ENCODE results near the gene DOC2A. TPM values are rescaled to one million over a fixed set of nuclear protein-coding genes. Genes with fewer than 3 reads are reported as not detected.

The DOC2A gene
- total RNA-seq, 2 donors from 2014 or later: 0.16 TPM; not detected in 1

DNA sequence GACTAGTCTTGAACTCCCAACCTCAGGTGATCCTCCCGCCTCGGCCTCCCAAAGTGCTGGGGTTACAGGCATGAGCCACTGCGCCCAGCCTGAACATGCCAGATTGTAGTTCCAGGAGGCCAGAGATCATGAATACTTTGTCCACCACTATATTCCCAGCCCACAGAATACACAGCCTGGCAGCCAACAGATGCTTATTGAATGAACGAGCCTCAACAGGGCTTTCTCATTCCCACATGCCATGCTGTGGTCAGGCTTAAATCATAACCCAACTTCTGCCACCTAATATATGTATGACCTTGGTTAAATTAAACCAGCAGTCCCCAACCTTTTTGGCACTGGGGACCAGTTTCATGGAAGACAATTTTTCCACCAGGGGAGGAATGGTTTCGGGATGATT, 52.1 kb downstream of the DOC2A start:
- Mint-ChIP-seq H3K4me3 (no peak overlapping the region), H3K27me3 (no peaks in the 10 kb centered on the region), H3K4me1 (peaks cover 14% of the 10 kb centered on the region), H3K27ac (no peak overlapping the region), H3K36me3 (ENCODE audit: low read depth) (no peaks in the 10 kb centered on the region)
- H3K9me3 ChIP-seq (ENCODE audit: control insufficient read depth, low read length, poor library complexity, severe bottlenecking): no peaks in the 10 kb centered on the region
- DNase-seq: no peak
- ATAC-seq: no peak

Other genes starting within 250 kb of the DOC2A start
- not detected for gene ZG16, start 232.8 kb downstream of the DOC2A start, total RNA-seq
- 10 to 100 TPM; 74.3 to 89.0 TPM for gene KIF22, start 220.3 kb downstream of the DOC2A start, total RNA-seq
- gene MAZ, start 204.5 kb downstream of the DOC2A start, total RNA-seq: 100 to 1,000 TPM; 242 to 254 TPM
- 1 to 10 TPM; 2.0 to 3.4 TPM for gene PRRT2, start 198.8 kb downstream of the DOC2A start, total RNA-seq
- gene PAGR1, start 194.9 kb downstream of the DOC2A start, total RNA-seq: 10 to 100 TPM; 15.2 to 16.3 TPM
- 100 to 1,000 TPM; 141 to 154 TPM for gene MVP, start 190.6 kb downstream of the DOC2A start, total RNA-seq
- gene CDIPT, start 147.8 kb downstream of the DOC2A start, total RNA-seq: 10 to 100 TPM; 39.6 TPM
- gene SEZ6L2, start 111.5 kb downstream of the DOC2A start, total RNA-seq: not detected
- gene ASPHD1, start 110.5 kb downstream of the DOC2A start, total RNA-seq: not detected
- 10 to 100 TPM; 44.1 to 48.4 TPM for gene KCTD13, start 84.8 kb downstream of the DOC2A start, total RNA-seq
- 10 to 100 TPM; 68.8 to 80.3 TPM for gene TMEM219, start 48.9 kb downstream of the DOC2A start, total RNA-seq
- gene TAOK2, start 37.2 kb downstream of the DOC2A start, total RNA-seq: 10 to 100 TPM; 21.0 to 22.9 TPM
- 10 to 100 TPM; 11.3 to 11.5 TPM for gene HIRIP3, start 15.4 kb downstream of the DOC2A start, total RNA-seq
- gene INO80E, start 14.8 kb downstream of the DOC2A start, total RNA-seq: 10 to 100 TPM; 72.4 to 76.7 TPM
- gene C16orf92, start 12.2 kb upstream of the DOC2A start, total RNA-seq: not detected
- not detected for gene TLCD3B, start 20.2 kb upstream of the DOC2A start, total RNA-seq
- 100 to 1,000 TPM; 421 to 426 TPM for gene ALDOA, start 54.7 kb upstream of the DOC2A start, total RNA-seq
- 10 to 100 TPM; 80.8 to 89.3 TPM for gene PPP4C, start 65.0 kb upstream of the DOC2A start, total RNA-seq
- gene TBX6, start 80.9 kb upstream of the DOC2A start, total RNA-seq: under 1 TPM; 0.65 to 0.94 TPM
- 100 to 1,000 TPM in 1 of 2 donors, 10 to 100 TPM in 1; 94.9 to 131 TPM for gene YPEL3, start 85.2 kb upstream of the DOC2A start, total RNA-seq
- gene GDPD3, start 102.5 kb upstream of the DOC2A start, total RNA-seq: 10 to 100 TPM; 12.6 to 13.7 TPM
- gene MAPK3, start 112.2 kb upstream of the DOC2A start, total RNA-seq: 10 to 100 TPM; 76.5 to 77.6 TPM
- 100 to 1,000 TPM; 665 to 718 TPM for gene CORO1A, start 172.6 kb upstream of the DOC2A start, total RNA-seq
- 10 to 100 TPM; 60.7 to 78.7 TPM for gene BOLA2B, start 182.6 kb upstream of the DOC2A start, total RNA-seq
- gene SLX1A, start 182.8 kb upstream of the DOC2A start, total RNA-seq: 10 to 100 TPM; 43.0 to 47.8 TPM
- 10 to 100 TPM; 28.8 to 30.0 TPM for gene SULT1A3, start 188.2 kb upstream of the DOC2A start, total RNA-seq
- gene NPIPB13, start 237.5 kb upstream of the DOC2A start, total RNA-seq: 10 to 100 TPM; 17.4 to 30.3 TPM

Data from T-helper 17 cell (primary cell).